AML-193 (cell line): ENCODE measurements around the gene SART3.
A peak's percentile ranks its signal among the peaks of the same experiment; 100 is the strongest.

ENCODE experiments used
- DNase-seq, 2 experiments: peaks; one replicate each; lab custom pipeline; 2025; lab: John Stamatoyannopoulos, UW

SART3 gene, protein sequence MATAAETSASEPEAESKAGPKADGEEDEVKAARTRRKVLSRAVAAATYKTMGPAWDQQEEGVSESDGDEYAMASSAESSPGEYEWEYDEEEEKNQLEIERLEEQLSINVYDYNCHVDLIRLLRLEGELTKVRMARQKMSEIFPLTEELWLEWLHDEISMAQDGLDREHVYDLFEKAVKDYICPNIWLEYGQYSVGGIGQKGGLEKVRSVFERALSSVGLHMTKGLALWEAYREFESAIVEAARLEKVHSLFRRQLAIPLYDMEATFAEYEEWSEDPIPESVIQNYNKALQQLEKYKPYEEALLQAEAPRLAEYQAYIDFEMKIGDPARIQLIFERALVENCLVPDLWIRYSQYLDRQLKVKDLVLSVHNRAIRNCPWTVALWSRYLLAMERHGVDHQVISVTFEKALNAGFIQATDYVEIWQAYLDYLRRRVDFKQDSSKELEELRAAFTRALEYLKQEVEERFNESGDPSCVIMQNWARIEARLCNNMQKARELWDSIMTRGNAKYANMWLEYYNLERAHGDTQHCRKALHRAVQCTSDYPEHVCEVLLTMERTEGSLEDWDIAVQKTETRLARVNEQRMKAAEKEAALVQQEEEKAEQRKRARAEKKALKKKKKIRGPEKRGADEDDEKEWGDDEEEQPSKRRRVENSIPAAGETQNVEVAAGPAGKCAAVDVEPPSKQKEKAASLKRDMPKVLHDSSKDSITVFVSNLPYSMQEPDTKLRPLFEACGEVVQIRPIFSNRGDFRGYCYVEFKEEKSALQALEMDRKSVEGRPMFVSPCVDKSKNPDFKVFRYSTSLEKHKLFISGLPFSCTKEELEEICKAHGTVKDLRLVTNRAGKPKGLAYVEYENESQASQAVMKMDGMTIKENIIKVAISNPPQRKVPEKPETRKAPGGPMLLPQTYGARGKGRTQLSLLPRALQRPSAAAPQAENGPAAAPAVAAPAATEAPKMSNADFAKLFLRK

DNA sequence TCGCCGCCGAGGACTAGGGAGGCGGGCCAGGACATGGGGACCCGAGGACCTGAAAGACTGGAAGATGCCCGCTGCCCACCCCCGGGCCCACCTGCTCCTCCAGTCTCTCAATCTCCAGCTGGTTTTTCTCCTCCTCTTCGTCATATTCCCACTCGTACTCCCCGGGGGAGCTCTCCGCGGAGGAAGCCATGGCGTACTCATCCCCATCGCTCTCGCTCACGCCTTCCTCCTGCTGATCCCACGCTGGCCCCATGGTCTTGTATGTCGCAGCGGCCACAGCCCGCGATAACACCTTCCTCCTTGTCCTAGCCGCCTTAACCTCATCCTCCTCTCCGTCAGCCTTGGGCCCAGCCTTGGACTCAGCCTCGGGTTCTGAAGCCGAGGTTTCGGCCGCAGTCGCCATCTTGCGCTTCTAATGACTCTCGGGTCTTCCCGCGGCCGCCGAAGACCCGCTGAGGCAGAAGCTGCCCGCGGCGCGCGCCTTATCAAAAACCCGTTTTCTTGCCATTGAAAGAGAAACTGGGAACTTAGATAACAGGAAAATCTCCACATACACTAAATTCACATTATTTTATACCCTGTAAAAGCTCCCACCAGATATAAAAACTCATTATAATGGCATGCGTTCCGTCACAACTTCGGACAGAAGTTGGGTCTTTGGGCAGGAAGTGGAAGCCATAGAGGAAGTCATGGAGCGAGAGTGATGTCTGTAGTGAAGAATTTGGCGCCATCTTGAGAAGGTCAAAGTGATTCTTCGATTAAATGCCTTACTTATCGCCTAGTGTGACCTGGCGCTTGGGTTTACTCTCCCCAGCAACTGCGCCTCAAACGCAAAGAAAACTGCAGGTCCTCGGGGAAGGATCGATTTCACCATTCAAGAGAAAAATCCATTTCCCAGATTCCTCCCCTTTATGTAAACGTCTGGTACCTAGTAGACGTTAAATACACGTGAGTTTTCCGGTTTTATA, at the start of gene SART3:
Gene SART3 (minus strand): TSS at position 422 of the 968 bp plus-strand sequence. CDS start 19 bp downstream, at position 403.
- peak; percentile 89 to 94 for DNase-seq

DNA sequence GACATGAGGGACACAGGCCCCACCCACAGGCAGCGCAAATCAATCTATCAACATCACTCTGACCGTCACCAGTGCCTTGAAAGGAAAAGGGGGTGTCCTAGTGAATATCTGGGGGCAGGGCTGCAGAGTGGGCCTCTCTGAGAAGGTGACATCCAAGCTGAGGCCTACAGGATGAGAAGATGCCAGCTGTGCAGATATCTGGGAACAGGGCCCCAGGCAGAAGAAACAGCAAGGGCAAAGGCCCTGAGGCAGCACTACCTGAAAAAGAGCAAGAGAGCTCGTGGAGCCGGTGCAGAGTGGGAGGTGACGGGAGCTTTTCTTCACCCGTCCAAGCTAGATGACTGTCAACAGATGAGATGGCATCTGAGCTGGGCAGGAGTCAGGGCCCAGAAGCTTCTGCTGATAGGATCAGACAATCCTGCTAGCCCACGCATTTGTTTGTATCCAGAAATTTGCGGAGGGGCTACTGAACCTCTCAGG, 49.4 kb upstream of the SART3 start:
- DNase-seq, result no peak

DNA sequence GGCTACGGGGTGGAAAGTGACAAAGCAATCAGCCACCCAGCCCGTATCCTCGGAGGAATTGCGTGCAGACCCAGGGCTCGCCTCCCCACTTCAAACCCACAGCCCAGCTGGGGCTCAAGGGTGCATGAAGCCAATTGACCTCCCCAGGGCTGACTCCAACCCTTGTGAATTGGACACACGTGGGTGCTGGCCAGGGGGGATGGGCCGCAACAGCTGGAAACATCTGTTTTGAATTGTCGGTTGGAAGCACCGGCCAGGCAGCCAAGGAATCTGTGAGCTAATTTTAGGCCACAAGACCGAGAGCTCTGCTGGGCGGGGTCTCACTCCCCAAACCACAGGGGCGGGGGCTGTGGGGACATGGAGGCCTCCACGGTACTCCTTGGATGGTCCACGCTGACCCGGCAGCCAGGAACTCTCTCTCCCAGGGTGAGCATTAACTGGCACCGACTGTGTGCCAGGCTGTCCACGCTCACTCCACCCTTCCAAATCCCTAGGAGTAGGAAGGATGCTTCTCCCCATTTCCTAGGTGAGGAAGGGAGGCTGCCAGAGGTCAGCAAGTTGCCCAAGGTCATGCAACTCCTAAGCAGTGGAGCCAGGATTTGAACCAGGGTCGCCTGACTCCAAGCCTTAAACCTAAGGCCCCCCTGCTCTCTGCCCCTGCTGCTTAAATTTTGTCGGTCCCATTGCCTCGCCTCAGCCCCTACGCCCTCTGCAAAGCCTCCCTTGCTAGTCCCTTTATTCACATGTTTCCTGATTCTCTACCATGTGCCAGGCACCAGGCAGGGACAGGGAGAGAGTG, 48.8 kb upstream of the SART3 start:
- no peak for DNase-seq

DNA sequence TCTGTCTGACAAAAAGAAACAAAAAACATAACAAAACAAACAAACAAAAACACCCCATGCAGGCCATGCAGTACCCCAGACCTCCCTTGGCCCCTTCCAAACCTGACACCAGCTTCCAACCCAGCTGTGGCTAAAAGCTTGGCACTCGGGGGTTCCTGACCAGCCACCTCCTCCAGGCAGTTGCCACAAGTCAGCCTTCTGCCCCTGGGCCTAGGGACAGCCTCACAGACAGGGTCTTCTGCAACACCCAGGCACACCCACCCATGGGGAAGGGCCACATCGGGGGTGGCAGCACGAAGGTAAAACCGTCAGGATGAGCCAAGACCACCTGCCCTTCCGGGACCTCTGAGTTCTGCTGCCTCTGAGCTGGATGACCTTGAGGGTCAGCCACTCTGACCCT, 47.6 kb upstream of the SART3 start:
- no peak for DNase-seq

DNA sequence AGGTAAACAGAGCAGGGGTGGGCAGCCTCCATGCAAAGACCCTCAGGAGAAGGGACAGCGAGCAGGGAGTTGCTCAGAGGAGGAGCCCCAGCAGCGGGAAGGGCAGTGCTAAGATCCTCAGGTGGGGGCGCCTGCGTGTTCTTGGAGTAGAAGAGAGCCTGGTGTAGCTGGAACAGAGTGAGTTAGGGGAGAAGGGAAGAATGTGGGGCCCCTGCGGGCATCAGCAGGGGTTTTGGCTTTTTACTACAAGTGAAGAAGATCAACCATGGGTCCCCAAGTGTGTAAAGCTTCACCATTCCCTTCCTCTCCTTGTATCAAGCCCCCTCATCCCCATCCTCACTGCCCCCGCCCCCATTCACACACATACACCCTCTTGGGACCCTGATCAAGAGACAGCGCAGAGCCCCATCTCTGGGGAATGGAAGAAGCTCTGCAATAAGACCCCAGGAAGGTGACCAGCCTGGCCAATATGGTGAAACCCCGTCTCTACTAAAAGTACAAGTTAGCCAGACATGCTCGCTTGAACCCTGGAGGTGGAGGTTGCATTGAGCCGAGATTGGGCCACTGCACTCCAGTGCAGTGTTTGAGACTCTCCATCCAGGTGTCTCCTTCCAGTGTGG, 47.1 kb upstream of the SART3 start:
- DNase-seq, result no peak

DNA sequence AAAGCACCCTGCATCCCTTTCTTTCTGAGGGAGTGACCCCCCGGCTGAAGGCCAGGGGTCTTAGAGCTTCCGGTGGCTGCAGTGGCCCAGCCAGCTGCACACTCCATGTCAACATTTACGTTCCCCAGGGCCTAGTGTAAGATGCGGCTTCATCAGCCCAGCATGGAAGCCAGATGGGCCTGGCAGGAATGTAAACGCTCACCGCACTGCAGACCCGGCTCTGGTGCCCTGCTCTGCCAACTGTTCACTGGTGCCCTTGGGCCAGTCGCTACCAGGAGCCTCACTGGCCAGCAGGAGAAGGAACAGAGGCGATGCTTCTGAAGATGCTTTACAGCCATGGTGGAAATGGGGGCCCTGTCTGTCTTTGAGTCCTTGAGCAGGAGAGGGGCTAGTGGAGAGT, 45.5 kb upstream of the SART3 start:
- no peak for DNase-seq

DNA sequence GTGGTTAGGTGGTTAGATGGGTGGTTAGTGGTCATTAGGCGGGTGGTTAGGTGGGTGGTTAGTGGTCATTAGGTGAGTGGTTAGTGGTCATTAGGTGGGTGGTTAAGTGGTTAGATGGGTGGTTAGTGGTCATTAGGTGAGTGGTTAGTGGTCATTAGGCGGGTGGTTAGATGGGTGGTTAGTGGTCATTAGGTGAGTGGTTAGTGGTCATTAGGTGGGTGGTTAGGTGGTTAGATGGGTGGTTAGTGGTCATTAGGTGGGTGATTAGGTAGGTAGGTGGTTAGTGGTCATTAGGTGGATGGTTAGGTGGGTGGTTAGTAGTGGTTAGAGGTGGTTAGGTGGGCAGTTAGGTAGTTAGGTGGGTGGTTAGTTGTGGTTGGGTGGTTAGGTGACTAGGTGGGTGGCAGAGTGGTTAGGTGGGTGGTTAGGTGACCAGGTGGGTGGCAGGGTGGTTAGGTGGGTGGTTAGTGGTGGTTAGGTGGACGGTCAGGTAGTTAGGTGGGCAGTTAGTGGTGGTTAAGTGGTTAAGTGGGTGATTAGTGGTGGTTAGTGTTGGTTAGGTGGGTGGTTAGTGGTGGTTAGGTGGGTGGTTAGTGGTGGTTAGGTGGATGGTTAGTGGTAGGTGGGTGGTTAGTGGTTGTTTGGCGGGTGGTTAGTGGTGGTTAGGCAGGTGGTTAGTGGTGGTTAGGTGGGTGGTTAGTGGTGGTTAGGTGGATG, 44.9 kb upstream of the SART3 start:
- DNase-seq, result no peak

DNA sequence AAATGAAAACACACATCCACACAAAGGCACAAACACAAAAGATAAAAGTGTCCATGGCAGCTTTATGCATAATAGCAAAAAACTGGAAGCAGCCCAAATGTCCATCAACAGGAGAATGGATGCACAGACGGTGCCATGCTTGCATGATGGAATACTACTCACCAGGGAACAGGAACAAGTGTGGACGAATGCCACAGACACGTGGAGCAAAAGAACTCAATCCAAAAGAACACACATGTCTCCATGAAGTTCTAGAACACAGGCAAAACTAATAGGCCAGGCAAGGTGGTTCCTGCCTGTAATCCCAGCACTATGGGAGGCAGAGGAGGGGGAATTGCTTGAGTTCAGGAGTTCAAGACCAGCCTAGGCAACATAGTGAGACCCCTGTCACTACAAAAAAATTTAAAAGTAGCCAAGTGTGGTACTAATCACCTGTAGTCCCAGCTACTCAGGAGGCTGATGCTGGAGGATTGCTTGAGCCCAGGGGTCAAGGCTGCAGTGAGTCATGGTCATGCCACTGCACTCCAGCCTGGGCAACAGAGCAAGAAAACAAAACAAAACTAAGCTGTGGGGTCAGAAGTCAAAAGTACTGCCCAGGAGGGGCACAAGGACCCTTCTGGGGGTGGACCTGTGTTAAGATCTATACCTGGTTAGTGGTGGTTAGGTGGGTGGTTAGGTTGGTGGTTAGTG, 44.2 kb upstream of the SART3 start:
- DNase-seq, result no peak

DNA sequence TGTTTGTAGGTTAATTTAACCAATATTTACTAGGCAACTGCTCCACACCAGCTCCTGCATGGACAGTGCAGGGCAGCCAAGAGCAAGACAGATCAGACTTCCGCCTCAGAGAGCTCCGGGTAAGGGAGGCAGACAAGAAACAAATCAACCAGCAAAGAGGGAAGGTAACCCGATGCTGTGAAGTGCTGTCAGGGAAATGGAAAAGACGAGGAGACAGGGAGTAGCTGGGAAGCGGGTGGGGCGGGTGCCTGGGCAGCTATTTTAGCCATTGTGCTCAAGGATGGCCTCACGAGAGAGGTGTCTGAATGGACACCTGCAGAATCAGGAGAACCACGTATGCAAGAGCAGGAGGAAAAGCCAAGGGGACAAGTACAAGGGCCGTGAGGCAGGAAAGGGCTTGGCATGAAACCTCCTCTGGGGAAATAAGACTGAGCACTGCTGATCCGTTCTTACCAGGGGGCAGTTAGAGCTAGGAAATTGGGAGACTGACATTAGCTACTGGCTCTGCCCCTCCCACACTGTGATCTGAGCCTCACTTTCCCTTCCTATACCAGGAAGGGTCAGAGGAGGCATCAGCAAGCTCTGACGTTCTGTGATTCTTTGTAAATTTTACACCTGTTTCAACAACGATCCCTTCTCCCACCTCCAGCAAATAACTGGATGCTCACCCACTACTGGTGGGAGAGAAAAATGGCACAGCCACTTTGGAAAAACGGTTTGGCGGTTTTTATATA, 43.4 kb upstream of the SART3 start:
- DNase-seq, result no peak

DNA sequence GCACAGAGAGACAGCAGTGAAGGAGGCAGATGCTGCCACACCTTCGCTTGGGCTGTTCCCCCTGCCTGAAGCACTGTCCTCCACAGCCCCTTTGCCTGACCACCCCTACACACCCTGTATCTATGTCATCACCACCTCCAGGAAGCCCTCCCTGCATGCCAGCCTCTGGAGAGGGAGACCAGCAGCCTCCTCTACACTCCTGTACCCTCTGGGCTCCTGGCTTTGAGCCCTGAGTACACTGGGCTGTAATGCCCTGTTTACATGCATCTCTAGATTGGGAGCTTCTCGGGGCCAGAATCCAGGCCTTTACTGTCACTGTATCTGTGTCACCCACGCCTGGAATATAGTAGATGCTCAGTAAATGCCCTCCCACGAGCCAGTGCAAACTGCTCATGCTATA, 42.8 kb upstream of the SART3 start:
- no peak for DNase-seq

DNA sequence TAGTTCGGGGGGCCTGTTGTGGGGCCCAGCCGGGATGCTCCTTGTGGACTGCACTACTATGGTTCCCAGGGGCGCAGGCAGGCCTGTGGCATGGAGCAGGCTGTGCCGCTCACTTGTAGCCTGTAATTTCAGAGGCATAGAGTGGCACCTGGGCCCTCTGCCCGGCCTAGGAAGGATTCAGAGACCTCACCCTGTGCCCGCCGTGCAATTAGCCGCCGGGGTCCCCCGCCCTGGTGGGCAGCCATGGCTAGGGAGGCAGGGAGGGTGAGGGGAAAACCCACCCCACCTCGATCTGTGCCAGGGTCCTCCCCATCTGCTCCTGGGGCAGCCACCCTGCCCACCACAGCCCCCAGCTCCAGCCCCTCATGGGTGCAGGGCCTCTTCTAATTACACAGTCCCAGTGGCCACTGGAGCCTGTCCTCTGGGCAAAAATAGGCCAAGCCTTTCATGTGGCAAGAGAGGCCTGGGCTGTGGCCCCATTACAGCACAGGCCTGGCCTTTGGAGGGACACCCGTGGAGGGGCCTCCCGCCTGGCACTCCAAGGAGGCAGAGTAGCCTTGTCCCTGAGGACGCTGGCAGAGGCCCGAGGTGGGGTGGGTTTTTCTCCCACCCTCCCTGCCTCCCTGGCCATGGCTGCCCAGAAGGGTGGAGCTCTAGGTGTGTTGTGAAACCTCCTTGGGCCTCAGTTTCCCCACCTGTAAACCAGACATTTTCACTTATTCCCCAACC, 42.2 kb upstream of the SART3 start:
- DNase-seq, result no peak

DNA sequence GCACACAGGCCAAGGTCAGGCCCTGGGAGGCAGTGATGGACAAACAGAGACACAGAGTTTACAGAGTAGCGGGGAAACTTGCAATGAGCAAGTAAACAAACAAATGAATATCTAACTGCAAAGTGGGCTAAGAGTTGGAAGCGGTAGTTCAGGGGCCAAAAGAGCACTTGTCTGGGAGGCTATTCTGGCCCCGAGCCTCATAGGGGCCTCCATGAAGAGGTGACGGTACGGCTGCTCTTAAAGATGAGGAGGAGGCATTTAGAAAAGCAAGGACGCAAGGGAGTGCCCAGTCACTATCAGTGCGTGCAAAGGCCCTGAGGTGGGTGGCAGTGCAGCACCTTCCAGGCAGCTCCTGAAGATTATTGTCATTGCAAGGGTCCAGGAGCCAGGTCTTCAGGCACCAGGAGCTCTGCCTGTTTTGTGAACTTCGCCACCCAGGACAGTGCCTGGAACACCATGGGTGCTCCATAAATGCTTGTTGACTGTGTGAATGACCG, 41.3 kb upstream of the SART3 start:
- DNase-seq, result no peak

DNA sequence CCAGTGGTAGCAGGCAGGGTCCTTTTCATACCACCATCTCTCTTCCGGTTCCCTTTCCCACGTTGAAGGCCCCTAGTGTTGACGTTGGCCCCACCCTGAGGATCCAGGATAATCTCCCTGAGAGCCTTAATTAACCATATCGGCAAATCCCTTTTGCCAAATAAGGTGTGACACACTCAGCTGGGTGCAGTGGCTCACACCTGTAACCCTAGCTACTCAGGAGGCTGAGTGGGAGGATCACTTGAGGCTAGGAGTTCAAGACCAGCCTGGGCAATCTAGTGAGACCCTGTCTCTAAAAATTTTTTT, 39.7 kb upstream of the SART3 start:
- no peak for DNase-seq

DNA sequence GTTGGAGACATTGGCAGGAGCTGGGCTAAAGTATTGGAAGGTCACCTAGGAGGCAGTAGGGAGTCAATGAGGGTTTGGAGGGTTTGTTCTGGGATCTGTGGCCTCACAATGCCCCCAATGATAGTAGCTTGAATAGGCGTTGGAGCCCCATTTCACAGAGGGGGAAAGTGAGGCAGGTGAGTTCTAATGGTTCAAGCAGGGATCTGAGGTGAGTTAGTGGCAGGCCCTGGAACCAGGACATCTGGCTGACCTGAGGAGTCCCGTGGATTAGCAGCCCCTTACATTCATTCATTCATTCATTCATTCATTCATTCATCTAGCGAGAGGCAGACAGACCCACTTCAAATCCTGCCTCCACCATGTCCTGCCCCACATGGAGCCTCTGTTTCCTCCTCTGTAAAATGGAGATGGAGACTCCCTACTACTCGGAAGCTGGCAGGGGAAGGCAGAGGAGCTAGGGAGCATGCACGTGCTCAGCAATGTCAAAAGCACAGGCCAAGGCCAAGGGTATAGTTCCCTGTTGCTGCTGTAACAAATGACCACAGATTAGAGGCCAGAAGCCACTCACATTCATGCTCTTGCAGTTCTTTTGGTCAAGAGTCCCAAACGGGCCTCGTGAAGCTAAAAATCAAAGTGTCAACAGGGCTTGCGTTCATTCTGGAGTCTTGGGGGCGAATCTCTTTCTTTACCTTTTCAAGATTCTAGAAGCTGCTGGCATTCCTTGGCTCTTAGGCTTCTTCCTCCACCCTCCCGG, 39.2 kb upstream of the SART3 start:
- DNase-seq, result no peak

DNA sequence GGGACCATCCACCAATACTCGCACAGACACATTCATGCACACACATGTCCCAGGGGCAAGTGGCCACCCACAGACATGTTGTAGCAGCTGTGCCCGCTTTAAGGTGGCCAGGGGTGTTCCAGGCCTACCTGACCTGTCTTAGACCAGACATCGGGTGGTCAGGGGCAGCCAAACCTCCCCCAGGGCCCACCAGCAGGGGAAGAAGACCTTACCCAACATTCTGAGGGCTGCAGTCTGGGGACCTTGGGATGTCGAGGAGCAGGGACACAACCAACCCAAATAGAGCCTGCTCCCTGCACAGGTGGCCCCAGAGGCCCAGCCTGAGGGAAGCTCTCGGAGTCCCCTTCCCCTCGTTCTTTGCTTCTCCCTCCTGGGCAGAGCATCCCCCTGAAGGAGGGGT, 38.6 kb upstream of the SART3 start:
- no peak for DNase-seq

DNA sequence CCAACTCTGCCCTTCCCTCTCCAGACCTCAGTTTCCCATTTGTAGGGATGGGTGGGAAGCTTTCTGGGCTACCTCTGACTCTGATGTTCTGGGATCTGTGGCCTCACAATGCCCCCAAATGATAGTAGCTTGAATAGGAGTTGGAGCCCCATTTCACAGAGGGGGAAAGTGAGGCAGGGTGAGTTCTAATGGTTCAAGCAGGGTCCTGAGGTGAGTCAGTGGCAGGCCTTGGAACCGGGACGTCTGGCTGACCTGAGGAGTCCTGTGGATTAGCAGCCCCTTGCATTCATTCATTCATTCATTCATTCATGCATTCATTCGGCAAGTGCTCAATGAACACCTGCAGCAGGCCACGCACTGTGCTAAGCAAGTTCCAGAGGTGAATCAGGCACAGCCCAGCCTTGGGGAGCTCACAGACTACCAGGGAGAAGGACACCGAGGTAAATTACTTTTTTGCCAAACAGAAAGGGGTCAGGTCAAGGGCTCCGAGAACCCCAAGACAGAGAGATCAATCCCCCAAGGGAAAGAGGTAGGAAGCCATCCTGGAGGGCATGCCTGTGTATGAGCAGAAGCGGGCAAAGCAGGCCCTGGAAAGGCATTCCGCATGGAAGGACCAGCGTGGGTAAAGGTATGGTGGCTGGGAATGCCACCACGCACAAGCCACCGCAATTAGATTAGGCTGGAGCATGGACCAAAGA, 37.7 kb upstream of the SART3 start:
- DNase-seq, result no peak
